GM23248 (cell line): Measurements from ENCODE around the gene ADPRM. TPM values are rescaled to one million over a fixed set of nuclear protein-coding genes. Genes with fewer than 3 reads are reported as not detected.

Experiments
- DNase-seq: peaks from one replicate; pipeline ENCODE4 v3.0.0-alpha.2; 2015
- H2AFZ ChIP-seq: fragments of 200-600 bp; sonication (generic); 2 replicates; pipeline ENCODE4 v1.6.1; 2016; ENCODE audit warnings: antibody characterized with exemption
- H3F3A ChIP-seq: fragments of 200-600 bp; sonication (generic); 2 replicates; pipeline ENCODE4 v1.6.1; 2016; ENCODE audit warnings: mild to moderate bottlenecking, antibody characterized with exemption, mixed run types; ENCODE audit not compliant: insufficient read depth
- H3K27ac ChIP-seq: fragments of 200-600 bp; sonication (generic); 2 replicates; pipeline ENCODE4 v1.5.1; 2016; ENCODE audit warnings: mild to moderate bottlenecking
- H3K27me3 ChIP-seq: fragments of 200-600 bp; sonication (generic); replicated peaks from 2 replicates; pipeline ENCODE4 v1.6.1; 2016; ENCODE audit warnings: mild to moderate bottlenecking; ENCODE audit not compliant: insufficient read depth
- H3K36me3 ChIP-seq: fragments of 200-600 bp; sonication (generic); 2 replicates; pipeline ENCODE4 v1.6.1; 2016; ENCODE audit warnings: low read depth, mild to moderate bottlenecking
- H3K4me1 ChIP-seq: fragments of 200-600 bp; sonication (generic); 2 replicates; pipeline ENCODE4 v1.6.1; 2016; ENCODE audit warnings: mild to moderate bottlenecking; ENCODE audit not compliant: insufficient read depth
- H3K4me2 ChIP-seq: fragments of 200-600 bp; sonication (generic); one replicate; pipeline ENCODE4 v1.6.1; 2016; ENCODE audit warnings: mild to moderate bottlenecking; ENCODE audit not compliant: unreplicated experiment
- H3K4me3 ChIP-seq: fragments of 200-600 bp; sonication (generic); 2 replicates; pipeline ENCODE4 v1.5.1; 2016; ENCODE audit warnings: mild to moderate bottlenecking
- H3K79me2 ChIP-seq: fragments of 200-600 bp; sonication (generic); 2 replicates; pipeline ENCODE4 v1.6.1; 2016; ENCODE audit warnings: mild to moderate bottlenecking; ENCODE audit not compliant: insufficient read depth
- H3K9ac ChIP-seq: fragments of 200-600 bp; sonication (generic); 2 replicates; pipeline ENCODE4 v1.6.1; 2016; ENCODE audit warnings: mild to moderate bottlenecking
- H3K9me2 ChIP-seq: fragments of 200-600 bp; sonication (generic); 2 replicates; pipeline ENCODE4 v1.6.1; 2016; ENCODE audit warnings: mixed run types, mild to moderate bottlenecking, moderate library complexity; ENCODE audit not compliant: insufficient read depth
- H3K9me3 ChIP-seq: fragments of 200-600 bp; sonication (generic); one replicate; pipeline ENCODE4 v1.6.1; 2017; ENCODE audit warnings: low read depth
- H4K20me1 ChIP-seq: fragments of 200-600 bp; sonication (generic); 2 replicates; pipeline ENCODE4 v1.6.0; 2016; ENCODE audit not compliant: insufficient read depth
- EZH2 ChIP-seq: fragments of 200-600 bp; sonication (generic); IDR thresholded peaks from 2 replicates; pipeline ENCODE4 v1.6.1; 2018; ENCODE audit warnings: antibody characterized with exemption, mild to moderate bottlenecking; ENCODE audit not compliant: insufficient read depth, poor library complexity, severe bottlenecking
- EZH2phosphoT487 ChIP-seq: fragments of 200-600 bp; sonication (generic); IDR thresholded peaks from 2 replicates; pipeline ENCODE4 v1.6.1; 2018; ENCODE audit warnings: antibody characterized with exemption, moderate library complexity, mild to moderate bottlenecking, low read depth; ENCODE audit not compliant: insufficient read depth
- WGBS, 2 experiments: methylation state at CpG; one replicate each; pipeline ENCODE4 v1.1.6; 2015 to 2017; ENCODE audit warnings: low lambda C conversion rate in 2 of 2, low coverage in 1 of 2; ENCODE audit errors: missing lambda C conversion rate in 2 of 2; 5-methylcytosine and 5-hydroxymethylcytosine counted together
- in situ Hi-C: fragments of 300-500 bp; cut with MboI; formaldehyde crosslinking; loops from 2 replicates; pipeline ENCODE4 v1.15.0; 2020
- polyA plus RNA-seq: library from polyadenylated mRNA; unstranded; fragments of >200 nt; fragmentation: Nextera tagmentation; extraction: Ambion mirVana; gene quantifications from 2 replicates; pipeline ENCODE4 v1.2.1, GENCODE V29; 2016
- total RNA-seq: library from RNA; depleted of rRNA; stranded (reverse); fragments of >200 nt; shearing (Covaris generic); gene quantifications from 2 replicates; pipeline ENCODE4 v1.2.3, GENCODE V29; 2014

ADPRM gene
- total and polyA plus RNA-seq, 2 experiments from 2014 or later: 15.4 to 16.1 TPM

DNA sequence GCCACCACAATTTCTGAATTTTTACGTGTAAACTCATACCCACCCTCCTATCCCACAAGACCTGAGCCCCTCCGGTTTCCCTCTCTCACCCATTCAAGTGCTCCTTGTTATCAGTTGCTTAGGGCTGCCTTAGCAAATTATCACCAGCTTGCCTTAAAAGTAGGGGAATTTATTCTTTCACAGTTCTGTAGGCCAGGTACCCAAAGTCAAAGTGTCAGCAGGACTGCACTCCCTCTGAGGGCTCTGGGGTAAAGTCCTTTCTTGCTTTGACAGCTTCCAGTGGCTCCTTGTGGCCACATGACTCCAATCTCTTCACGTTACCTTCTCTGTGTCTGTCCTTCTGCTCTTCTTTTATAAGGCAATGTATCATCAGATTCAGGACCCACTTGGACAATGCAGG, 40.3 kb downstream of the ADPRM start:
- no peak overlapping the region for H3K4me2 ChIP-seq
- H4K20me1 ChIP-seq: no peaks in the 10 kb centered on the region
- H3K79me2 ChIP-seq: no peaks in the 10 kb centered on the region
- TF ChIP-seq EZH2phosphoT487: no peak
- no peak for TF ChIP-seq EZH2
- no peaks in the 10 kb centered on the region for H3F3A ChIP-seq
- in situ Hi-C loops: loop anchor here (5.0 kb wide), 1 partner anchor 110 kb away; no protein-coding TSS in a partner anchor
- H2AFZ ChIP-seq: no peak overlapping the region; the same call in 1 of the 2 replicates
- no peaks in the 10 kb centered on the region for H3K9me2 ChIP-seq
- no peak overlapping the region for H3K4me3 ChIP-seq
- no peak overlapping the region for H3K27ac ChIP-seq
- no peaks in the 10 kb centered on the region for H3K36me3 ChIP-seq
- H3K4me1 ChIP-seq: no peaks in the 10 kb centered on the region
- no peak overlapping the region for H3K9ac ChIP-seq
- WGBS, 2 experiments: 80 to 81% methylated on average over 3 of the region's 3 CpGs
- no peaks in the 10 kb centered on the region for H3K9me3 ChIP-seq
- no peak for DNase-seq
- H3K27me3 ChIP-seq: no peaks in the 10 kb centered on the region; the same call in 1 of the 2 replicates

DNA sequence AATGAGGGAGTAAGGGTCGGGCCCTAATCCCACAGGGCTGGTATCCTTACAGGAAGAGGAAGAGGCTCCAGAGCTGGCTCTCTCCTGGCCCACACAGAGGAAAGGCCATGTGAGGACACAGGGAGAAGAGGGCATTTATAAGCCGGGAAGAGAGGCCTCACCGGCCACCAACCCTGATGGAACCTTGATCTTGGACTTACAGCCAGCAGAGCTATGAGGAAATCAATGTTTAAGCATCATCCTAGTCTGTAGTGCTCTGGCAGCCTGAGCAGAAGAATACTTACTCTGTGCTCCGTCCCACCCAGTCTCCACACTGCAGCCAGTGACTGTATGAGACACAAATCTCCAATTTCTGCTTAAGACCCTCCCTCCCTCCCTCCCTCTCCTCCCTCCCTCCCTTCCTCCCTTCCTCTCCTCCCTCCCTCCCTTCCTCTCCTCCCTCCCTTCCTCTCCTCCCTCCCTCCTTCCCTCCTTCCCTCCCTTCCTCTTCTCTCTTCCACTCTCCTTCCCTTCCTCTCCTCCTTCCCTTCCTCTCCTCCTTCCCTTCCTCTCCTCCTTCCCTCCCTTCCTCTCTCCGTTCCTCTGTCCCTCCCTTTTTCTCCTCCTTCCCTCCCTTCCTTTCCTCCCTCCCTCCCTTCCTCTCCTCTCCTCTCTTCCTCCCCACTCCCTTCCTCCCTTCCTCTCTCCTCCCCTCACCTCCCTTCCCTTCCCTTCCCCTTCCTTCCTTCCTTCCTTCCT, 41.3 kb downstream of the ADPRM start:
- Histone ChIP-seq H3K27ac (no peak overlapping the region), H3K4me1 (peaks cover 3% of the 10 kb centered on the region), H3K4me3 (no peak overlapping the region), H3K36me3 (no peaks in the 10 kb centered on the region), H3K4me2 (no peak overlapping the region), H3K9ac (no peak overlapping the region), H3K27me3 (no peaks in the 10 kb centered on the region; the same call in 1 of the 2 replicates), H3F3A (no peaks in the 10 kb centered on the region), H3K9me3 (no peaks in the 10 kb centered on the region), H2AFZ (no peak overlapping the region), H3K9me2 (no peaks in the 10 kb centered on the region), H3K79me2 (no peaks in the 10 kb centered on the region), H4K20me1 (no peaks in the 10 kb centered on the region)
- TF ChIP-seq EZH2 (no peak), EZH2phosphoT487 (no peak)
- peak; percentile 22 for DNase-seq
- in situ Hi-C loops: loop anchor here (5.0 kb wide), 1 partner anchor 109 kb away; no protein-coding TSS in a partner anchor
- WGBS, 2 experiments: 24 to 32% methylated on average over 4 to 5 of the region's 5 CpGs

DNA sequence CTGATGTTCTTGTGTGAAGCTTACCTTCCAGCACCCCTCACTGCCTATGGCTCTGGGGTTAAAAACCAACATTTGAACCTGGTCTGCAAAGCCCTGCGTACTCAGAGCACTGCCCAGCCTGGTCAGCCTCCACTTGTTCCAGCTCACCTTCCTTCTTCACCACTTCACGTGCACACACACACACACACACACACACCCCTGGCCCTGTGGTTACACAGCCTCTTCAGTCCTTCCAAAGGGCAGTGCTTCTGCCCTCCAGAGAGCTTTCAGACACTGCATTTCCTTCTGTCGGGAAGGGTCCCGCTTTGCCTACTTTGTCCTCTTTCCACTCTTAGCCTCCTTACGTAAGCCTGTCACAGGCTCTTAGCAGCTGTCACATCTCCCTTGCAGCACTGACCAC, 42.0 kb downstream of the ADPRM start:
- Histone ChIP-seq H3K4me1 (peaks cover 8% of the 10 kb centered on the region), H3K9me2 (no peaks in the 10 kb centered on the region), H2AFZ (no peak overlapping the region), H3K9ac (no peak overlapping the region), H4K20me1 (no peaks in the 10 kb centered on the region), H3K36me3 (no peaks in the 10 kb centered on the region), H3K27ac (no peak overlapping the region), H3K27me3 (no peaks in the 10 kb centered on the region; the same call in 1 of the 2 replicates), H3F3A (peaks cover 6% of the 10 kb centered on the region; the same call in 1 of the 2 replicates), H3K4me3 (no peak overlapping the region), H3K79me2 (no peaks in the 10 kb centered on the region), H3K4me2 (no peak overlapping the region), H3K9me3 (no peaks in the 10 kb centered on the region)
- WGBS, 2 experiments: 84 to 89% methylated on average over 5 of the region's 5 CpGs
- DNase-seq: no peak
- in situ Hi-C loops: loop anchor here (5.0 kb wide), 1 partner anchor 108 kb away; no protein-coding TSS in a partner anchor
- no peak for TF ChIP-seq EZH2phosphoT487
- TF ChIP-seq EZH2: no peak

DNA sequence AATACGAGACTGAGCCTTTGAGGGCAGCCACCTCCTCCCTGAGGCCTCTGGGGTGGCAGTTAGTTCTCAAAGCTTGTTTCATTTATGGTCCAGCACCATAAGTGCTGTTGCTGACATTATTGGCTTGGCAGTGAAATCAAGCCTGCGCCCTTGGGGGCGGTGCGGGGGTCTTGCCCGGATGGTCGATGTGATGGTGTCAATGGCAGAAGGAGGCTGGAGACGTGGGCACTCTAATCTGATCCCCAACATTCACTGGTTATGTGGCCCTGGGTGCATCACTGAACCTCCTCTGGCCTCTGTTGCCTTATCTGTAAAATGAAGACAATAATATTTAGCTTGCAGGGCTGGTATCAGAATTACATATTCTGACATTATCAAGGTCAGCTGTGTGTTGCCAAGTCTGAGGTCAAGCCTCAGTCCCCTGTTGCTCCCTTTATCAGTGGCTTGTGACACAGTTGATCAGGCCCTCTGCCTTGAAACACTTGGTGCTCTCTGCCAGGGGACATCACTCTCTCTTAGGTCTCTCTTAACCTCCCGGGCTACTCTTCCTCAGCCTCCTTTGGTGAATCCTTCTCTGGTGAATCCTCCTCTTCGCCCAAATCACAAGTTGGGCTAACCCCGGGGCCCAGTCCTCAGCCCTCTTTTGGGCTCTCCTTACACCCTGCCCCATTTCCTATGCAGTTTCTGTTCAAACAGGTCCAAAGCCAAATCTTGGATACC, 44.2 kb downstream of the ADPRM start:
- Histone ChIP-seq H4K20me1 (no peaks in the 10 kb centered on the region), H3K4me2 (no peak overlapping the region), H3K27me3 (no peaks in the 10 kb centered on the region; the same call in 1 of the 2 replicates), H3K9ac (no peak overlapping the region), H2AFZ (no peak overlapping the region), H3K79me2 (no peaks in the 10 kb centered on the region), H3K36me3 (no peaks in the 10 kb centered on the region), H3K4me3 (no peak overlapping the region), H3F3A (peaks cover 14% of the 10 kb centered on the region; the same call in 1 of the 2 replicates), H3K9me2 (no peaks in the 10 kb centered on the region), H3K27ac (no peak overlapping the region), H3K4me1 (peaks cover 21% of the 10 kb centered on the region), H3K9me3 (no peaks in the 10 kb centered on the region)
- TF ChIP-seq EZH2phosphoT487 (no peak), EZH2 (no peak)
- no peak for DNase-seq
- in situ Hi-C loops: no loop called here
- WGBS, 2 experiments: 87 to 88% methylated on average over 10 of the region's 10 CpGs
